Fibroblast of mammary gland (primary cell): Measurements from ENCODE around the gene UBASH3A.

Experiments used
- DNase-seq: peaks from one replicate; pipeline ENCODE4 v3.0.0-alpha.2; 2010; ENCODE audit warnings: low read depth
- H3K4me3 ChIP-seq: 2 replicates; pipeline ENCODE4 v1.5.1; 2011; ENCODE audit warnings: low read depth, mild to moderate bottlenecking, low read length, moderate library complexity; ENCODE audit not compliant: control insufficient read depth
- CTCF ChIP-seq: conservative IDR thresholded peaks from 2 replicates; pipeline ENCODE4 v1.5.1; 2011; ENCODE audit warnings: low read depth, low read length, inconsistent platforms; ENCODE audit not compliant: control insufficient read depth, insufficient read depth

UBASH3A gene

GRCh38 chr21:42489006-42489563, 85.4 kb downstream of the UBASH3A start:
- no peak for TF ChIP-seq CTCF
- DNase-seq, result no peak

GRCh38 chr21:42489991-42490390, 86.3 kb downstream of the UBASH3A start:
- TF ChIP-seq CTCF, result no peak
- no peak overlapping the region for H3K4me3 ChIP-seq
- no peak for DNase-seq

More at GRCh38 chr21:42489006-42489563, 85.4 kb downstream of the UBASH3A start:
- H3K4me3 ChIP-seq, result no peak overlapping the region

- no peak for TF ChIP-seq CTCF
- no peak overlapping the region for H3K4me3 ChIP-seq
- DNase-seq, result no peak
These were observed 87.0 kb downstream of the UBASH3A start for GRCh38 chr21:42490720-42491119.

GRCh38 chr21:42491328-42491727, 87.6 kb downstream of the UBASH3A start:
- no peak for DNase-seq
- no peak for TF ChIP-seq CTCF
- no peak overlapping the region for H3K4me3 ChIP-seq

- no peak overlapping the region for H3K4me3 ChIP-seq
- TF ChIP-seq CTCF, result no peak
- DNase-seq, result no peak
These were observed 88.5 kb downstream of the UBASH3A start for GRCh38 chr21:42492201-42492600.

- no peak for DNase-seq
- TF ChIP-seq CTCF, result no peak
- H3K4me3 ChIP-seq, result no peak overlapping the region
These were observed 89.7 kb downstream of the UBASH3A start for GRCh38 chr21:42493109-42494060.
